ENCODE results near the gene MYO5A. TPM values are rescaled to one million over a fixed set of nuclear protein-coding genes. Genes with fewer than 3 reads are reported as not detected.
"Not testable (repeated sequence)": the region's sequence is repeated elsewhere in the genome, so short reads cannot be mapped to it uniquely, and the experiment has no call there.

MYO5A gene
- total RNA-seq, 1 donor from 2014 or later, result 28.4 TPM

GRCh38 chr15:52503788-52504496 is 24.7 kb downstream of the MYO5A start:
- no peak for DNase-seq

- DNase-seq, result no peak
Observed at GRCh38 chr15:52502608-52503007, 26.1 kb downstream of the MYO5A start.

- DNase-seq, result no peak
Observed at GRCh38 chr15:52499506-52499905, 29.2 kb downstream of the MYO5A start.

GRCh38 chr15:52498706-52499105 is 30.0 kb downstream of the MYO5A start:
- DNase-seq, result no peak

GRCh38 chr15:52496776-52497470 is 31.8 kb downstream of the MYO5A start:
- DNase-seq, result no peak

GRCh38 chr15:52496175-52496574 is 32.5 kb downstream of the MYO5A start:
- DNase-seq, result no peak

- no peak for DNase-seq
Observed at GRCh38 chr15:52495125-52495524, 33.6 kb downstream of the MYO5A start.

GRCh38 chr15:52493968-52494367 is 34.7 kb downstream of the MYO5A start:
- DNase-seq, result no peak

GRCh38 chr15:52492132-52492531 is 36.5 kb downstream of the MYO5A start:
- no peak for DNase-seq

- DNase-seq, result no peak
Observed at GRCh38 chr15:52491472-52491871, 37.2 kb downstream of the MYO5A start.

- not testable (repeated sequence) for DNase-seq
Observed at GRCh38 chr15:52489430-52489829, 39.2 kb downstream of the MYO5A start.

- no peak for DNase-seq
Observed at GRCh38 chr15:52488830-52489229, 39.9 kb downstream of the MYO5A start.

- DNase-seq, result no peak
Observed at GRCh38 chr15:52486003-52486996, 42.4 kb downstream of the MYO5A start.

- DNase-seq, result no peak
Observed at GRCh38 chr15:52485290-52485689, 43.4 kb downstream of the MYO5A start.

GRCh38 chr15:52483707-52484106 is 45.0 kb downstream of the MYO5A start:
- DNase-seq, result no peak

GRCh38 chr15:52481915-52482314 is 46.8 kb downstream of the MYO5A start:
- DNase-seq, result no peak

GRCh38 chr15:52480990-52481389 is 47.7 kb downstream of the MYO5A start:
- no peak for DNase-seq

- DNase-seq, result no peak
Observed at GRCh38 chr15:52466716-52467115, 62.0 kb downstream of the MYO5A start.

- DNase-seq, result peak; percentile 13
Observed at GRCh38 chr15:52466134-52466701, 62.5 kb downstream of the MYO5A start.

- no peak for DNase-seq
Observed at GRCh38 chr15:52464478-52464877, 64.2 kb downstream of the MYO5A start.

- DNase-seq, result no peak
Observed at GRCh38 chr15:52464040-52464439, 64.6 kb downstream of the MYO5A start.

GRCh38 chr15:52463638-52464037 is 65.0 kb downstream of the MYO5A start:
- no peak for DNase-seq
